UCSD-AML1 (cell line): ENCODE measurements around the gene AQP2.

Experiments
- DNase-seq: peaks from one replicate; lab custom pipeline; 2025; ENCODE audit not compliant: unreplicated experiment; lab: John Stamatoyannopoulos, UW

Gene AQP2, protein sequence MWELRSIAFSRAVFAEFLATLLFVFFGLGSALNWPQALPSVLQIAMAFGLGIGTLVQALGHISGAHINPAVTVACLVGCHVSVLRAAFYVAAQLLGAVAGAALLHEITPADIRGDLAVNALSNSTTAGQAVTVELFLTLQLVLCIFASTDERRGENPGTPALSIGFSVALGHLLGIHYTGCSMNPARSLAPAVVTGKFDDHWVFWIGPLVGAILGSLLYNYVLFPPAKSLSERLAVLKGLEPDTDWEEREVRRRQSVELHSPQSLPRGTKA

DNA sequence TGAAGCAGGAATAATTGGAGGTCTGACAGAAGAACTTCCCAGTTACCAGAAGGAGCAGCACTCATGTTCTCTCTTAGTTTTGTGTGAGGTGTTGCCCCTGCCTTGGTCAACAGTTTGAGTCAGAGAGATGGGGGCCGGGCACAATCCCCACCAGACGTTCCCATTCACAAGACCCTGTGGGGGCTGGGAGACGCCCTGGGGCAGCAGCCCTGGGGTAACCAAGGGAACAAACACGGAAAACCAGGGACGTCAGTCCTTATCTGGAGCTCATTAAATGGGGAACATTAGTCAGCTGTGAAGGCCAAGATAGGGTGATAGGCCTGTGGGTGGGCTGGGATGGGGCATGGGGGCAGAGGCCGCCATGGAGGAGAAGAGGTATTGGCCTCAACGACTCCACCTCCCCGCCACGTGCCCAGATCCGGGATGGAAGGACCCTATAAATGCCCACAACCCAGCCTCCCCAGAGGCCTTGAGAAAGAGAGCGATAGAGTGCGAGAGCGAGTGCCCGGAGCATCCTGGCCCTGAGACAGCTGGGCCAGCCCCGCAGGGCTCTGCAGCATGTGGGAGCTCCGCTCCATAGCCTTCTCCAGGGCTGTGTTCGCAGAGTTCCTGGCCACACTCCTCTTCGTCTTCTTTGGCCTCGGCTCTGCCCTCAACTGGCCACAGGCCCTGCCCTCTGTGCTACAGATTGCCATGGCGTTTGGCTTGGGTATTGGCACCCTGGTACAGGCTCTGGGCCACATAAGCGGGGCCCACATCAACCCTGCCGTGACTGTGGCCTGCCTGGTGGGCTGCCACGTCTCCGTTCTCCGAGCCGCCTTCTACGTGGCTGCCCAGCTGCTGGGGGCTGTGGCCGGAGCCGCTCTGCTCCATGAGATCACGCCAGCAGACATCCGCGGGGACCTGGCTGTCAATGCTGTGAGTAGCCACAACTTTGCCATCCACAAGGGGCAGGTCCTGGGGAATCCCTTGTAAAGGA is at the start of gene AQP2:
TSS of gene AQP2 (plus strand) at position 465 of the 979 bp plus-strand sequence. CDS start at position 559, 94 bp downstream.
- no peak for DNase-seq

DNA sequence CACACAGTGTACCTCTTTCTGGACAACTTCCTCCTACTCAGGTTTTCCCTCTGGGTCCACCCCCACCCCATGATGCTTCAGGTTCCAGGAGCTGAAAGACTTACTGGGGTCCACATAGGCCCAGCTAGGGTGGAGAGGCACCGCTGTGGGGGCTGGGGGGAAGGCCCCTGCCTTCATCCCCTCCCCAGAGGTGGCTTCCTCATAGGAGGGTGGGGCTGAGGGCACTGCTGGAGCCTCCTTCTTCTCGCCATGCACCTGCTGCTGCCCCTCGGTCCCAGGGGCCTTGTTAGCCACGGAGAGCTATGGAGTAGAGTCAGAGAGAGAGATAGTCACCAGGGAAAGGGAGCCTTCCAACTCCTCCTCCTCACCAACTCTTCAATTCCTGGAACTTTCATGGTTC is 49.5 kb upstream of the AQP2 start:
- DNase-seq, result no peak

DNA sequence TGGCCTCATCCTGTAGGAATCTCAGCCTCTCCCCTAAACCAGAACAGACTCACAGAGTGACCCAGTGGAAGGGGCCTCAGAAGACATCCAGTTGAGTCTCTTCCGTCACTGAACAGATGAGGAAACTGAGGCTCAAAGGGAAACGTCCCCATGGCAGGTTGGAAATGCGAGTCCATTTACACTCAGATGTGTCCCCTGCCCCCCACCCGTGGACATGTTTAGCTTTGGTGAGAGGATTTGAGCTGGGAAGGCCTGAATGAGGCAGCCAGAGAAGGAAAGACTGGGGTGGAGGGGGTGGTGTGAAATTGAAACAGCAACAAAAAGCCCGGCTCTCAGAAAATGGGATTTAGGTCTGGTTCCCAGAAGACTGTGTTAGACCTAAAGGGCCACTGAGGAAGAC is 48.6 kb upstream of the AQP2 start:
- no peak for DNase-seq

DNA sequence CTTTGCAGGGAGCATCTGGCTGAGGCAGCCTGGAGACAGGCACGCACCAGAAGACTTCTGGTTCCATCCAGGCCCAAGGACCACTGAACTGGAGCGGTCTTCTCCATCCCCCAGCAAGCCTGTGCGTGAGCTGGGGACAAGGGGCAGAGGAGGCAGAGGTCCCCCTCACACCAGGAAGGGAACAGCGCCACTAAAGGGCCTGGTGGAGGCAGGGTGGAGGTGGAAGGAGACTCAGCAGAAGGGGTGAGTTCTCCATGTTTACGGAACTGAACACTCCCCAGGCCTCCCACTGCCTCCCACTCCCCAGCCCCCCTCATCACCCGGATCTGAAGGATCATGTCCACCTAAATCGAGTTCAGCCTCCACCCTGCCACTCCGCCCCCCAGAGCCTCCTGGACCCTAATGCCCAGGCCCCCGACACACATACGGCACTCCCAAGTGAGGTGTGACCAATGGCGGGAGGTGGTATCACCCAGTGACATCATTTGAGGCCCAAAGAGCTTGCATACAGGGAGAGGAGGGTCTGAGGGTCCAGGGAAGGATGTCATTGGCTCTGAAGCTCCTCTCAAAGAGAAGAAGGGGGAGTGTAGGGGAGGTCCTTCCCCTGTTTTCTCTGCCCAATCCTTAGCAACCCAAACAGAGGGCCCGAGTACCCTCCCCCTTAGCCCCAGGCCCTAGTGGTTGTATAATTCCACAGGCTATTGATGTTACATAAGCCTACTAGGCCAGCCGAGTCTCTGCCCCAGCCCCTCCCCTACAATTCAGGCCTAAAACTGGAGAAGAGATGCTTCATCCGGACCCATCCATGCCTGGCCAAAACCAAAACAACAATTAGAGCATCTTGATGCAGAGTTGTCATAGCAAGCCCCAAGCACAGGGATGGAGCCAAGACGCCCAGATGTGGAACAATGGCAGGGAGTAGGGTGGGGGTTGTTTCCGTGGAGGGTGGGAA is 47.9 kb upstream of the AQP2 start:
- DNase-seq, result no peak

DNA sequence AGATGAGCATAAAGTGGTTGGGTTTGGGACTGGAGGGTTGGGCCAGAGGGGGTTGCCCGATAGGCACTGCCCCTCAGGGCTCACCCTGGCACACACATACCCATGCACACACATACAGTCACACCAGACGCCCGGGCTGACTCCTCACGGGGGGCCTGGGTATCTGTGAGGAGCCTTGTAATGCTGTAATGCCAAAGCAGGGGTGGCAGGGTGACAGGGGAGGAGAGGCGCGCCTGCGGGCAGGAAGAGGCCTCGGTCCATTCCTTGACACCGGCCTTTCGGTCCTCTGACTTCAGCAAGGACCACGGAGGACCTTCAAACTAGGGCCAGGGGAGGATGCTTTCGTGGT is 47.2 kb upstream of the AQP2 start:
- no peak for DNase-seq

DNA sequence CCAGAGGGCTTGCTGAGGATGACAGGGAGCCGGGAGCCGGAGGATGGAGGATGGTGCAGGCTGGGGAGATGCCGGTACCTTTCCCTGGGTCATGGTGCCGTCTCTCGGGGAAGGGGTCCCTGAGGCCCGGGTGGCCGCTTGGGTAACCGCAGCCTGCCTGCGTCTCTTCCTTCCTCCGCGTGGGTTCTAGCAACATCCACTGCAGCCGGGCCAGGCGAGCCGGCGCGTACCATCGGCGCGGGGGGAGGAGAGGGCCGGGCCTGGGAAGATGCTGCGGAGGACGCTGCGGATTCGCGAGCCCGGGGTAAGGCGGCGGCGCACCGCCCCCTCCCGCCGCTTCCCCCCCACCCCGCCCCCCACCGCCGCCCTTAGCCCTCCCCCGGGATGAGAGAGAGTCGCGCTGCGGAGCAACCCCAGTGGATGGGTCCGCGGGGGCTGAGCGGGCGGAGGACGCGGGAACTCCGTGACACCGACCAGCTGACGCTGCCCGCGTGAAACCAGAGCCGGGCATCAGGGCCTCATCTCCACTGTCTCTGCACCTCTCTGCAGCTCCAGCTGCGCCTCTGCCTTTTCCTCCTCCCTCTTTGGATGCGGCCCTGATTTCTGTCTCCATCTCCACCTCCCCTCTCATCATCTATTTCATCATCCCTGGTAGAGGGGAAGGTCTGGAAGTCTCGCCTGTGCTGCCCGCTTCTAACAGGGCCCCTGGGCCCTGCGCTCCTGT is 46.7 kb upstream of the AQP2 start, which contains the start of gene FAIM2:
TSS of gene FAIM2 (minus strand) at position 201 of the 724 bp plus-strand sequence. CDS start at position 93, 108 bp downstream.
- DNase-seq, result no peak

DNA sequence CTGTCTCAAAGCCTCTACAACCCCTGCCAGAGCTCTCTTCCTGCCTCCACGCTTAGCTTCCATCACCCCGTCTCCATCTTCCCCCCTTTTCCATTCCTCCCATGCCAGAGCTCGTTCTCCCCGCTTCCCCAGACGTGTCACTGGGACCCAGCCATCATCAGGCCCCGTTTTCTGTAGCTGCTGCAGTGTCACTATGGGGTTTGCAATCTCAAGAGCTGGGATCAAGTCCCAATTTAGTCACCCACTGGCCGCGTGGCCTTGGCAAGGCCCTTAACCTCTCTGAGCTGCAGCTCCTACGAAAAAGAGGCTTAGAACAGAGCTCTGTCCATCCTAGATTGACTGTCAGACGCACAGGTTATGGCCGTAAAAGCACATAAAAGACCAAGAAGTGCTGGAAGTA is 45.9 kb upstream of the AQP2 start:
- DNase-seq, result no peak

DNA sequence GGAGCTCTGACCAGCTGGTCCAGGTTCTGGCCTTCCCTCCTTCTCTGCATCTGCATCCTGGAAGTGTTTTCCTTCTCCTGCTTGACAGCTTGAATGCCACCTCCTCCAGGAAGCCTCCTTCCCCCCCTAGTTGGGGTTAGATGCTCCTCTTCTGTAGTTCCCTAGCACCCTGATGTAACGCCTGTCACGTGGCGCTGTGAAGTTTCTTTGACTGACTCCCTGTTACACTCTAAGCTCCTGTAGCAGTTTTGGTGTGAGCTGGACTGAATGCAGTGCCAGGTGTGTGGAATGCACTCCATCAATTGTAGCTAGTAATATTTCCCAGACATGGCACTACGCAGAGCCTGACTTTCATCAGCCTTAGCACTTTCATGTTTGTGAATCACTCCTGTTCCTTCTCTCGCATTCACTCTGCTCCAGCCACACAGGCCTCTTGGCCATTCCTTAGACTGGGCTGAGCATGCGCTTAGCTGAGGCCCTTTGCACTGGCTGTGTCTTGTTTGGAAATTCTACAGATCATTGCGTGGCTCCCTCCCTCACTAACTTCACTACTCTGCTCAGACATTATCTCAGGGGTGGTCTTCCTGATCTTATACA is 44.7 kb upstream of the AQP2 start:
- DNase-seq, result no peak

DNA sequence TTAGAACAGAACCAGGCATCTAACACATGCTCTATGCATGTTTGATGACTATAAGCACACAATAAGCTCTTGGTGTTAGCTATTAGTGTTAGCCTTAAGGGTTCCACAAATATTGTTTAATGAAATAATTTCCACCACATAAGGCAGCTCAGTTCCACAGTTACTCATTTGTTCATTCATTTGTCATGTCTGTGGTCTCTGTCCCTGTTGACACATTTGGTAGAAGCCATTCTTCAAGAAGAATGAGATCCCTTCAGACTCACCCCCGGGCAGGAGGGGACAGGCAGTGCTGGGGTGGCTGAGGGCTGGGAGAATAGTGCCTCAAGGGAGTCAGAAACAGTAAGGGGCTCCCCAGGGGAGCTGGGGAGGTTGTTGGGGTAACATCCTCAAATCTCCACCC is 43.2 kb upstream of the AQP2 start:
- no peak for DNase-seq

DNA sequence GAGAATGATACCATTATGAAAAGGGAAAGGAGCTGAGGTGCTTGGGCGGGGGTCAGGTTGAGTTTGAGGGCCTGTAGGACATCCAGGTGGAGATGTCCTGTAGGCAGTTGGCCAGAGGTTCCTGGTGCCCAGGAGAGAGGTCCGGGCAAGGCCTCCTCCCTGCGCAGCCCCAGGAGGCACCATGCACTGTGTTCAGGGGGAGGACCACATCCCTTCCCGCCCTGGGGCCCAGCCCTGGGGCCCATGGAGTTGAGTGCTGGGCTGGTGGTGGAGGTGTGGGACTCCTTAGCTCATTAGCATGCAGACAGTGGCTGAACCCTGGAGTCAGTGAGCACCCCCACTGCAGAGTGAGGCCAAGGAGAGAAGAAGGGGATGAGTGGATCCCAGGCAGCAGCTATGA is 41.2 kb upstream of the AQP2 start:
- DNase-seq, result no peak

DNA sequence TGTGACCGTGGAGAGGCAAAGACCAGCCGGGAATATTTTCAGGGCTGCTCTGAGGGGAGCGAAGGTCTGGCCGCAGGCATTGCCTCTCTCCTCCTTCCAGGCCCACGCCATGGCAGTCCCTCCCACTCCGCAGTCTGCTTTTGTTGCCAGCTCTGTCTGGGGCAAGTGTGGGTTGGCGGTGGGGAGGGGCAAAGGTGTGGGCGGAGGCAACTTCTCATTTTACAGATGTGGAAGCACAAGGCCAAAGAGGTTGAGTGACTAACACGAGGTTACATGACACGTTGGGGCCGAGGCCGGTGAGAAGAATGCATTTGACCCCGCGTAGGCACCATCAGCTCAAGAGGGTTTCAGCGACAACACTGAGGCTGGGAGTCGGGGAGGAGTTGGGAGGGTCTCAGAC is 40.7 kb upstream of the AQP2 start:
- DNase-seq, result no peak

DNA sequence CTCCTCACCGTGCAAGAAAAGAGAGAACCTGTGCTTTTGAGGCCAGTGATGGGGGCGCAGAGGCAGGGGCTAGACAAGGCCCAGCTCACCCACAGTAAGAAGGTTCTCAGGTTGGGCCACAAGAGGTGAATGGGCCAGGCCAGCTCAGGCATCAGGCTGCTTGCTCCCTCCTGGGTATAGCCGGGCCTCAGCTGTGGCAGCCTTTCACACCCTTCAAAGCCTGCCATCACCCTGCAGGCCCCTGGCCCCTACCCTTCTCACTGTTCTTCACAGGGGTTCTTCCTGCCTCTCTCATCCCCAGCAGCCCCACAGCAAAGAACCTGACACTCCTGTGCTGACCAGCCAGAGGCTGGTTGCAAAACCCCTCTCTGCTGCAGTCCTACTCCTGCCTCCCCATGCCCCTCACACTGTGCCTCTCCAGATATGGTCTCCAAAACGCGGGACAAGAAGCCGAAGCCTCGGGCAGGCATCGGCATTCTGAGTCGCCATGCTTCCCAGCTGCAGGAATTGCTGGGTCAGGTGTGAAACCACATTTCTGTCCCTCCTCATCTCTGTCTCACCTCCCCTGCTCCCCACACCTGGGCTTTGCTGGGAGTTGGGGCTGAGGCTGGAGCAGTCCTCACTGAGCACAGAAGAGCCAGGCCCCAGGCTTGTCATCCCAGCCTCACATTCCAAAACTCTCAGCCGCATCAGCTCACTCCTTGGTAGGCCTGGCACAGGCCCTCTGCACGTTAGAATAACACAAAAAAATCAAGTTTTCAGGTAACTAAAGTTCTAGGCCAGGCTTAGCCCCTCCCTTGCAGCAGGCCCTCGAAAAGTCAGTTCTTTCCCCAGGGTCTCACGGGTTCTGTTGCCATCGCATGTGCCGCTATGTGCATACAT is 40.0 kb upstream of the AQP2 start:
- DNase-seq, result no peak

DNA sequence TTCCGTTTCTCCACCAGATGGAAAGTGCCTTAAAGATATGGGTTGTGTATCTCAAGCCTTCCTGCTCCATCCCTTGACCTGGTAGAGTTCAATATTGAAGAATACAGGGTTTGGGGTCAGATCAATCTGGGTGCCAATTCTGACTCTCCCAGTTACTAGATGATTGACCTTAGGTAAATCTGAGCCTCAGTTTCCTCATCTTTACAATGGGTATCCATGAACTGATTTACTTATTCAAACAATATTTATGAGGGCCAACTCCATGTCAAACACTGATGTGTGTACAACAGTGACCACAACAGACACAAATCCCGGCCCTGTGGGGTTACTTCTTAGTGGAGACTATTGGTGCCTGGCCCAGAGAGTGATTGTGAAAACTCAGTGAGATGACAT is 39.3 kb upstream of the AQP2 start:
- no peak for DNase-seq

DNA sequence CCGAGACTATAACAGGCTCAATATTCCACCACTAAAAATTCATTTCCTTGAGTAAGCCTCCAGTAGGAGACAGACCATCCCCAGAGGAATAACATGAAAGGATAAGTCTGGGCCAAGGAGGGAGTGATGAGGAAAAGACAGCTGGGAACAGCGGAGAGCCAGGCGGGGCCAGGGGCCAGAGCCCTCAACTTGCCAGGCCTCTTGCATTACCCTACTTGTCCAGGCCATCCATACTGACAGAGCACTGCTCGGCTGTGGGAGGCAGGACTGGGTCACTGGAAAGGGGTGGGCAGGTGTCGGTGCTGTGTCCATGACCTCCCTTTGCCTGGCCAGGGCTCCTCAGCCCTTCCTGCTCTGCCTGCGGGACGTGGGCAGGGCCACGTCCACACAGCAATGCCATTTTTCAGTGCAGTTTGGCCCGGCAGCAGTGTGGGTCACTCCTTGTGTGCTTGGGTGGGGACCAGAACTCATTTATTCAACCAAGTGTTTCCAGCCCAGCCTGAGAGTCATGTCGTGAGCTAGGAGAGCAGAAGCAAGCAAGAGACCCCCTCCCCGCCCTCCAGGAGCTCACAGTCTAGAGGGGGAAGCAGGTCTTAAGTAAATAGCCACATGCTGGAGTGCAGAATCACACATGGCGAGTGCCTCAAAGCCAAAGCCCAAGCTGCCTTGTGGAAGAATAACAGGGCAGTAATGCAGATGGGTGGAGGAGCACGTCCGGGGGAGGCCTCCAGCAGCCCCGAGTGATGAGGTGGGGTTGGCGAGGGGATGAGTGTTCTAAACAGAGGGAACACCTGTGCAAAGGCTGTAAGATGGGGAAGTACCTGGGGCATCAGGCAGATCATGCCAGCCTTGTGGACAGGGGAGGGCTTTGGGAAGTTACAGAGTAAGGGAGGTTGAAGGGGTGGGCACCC is 37.9 kb upstream of the AQP2 start:
- no peak for DNase-seq

DNA sequence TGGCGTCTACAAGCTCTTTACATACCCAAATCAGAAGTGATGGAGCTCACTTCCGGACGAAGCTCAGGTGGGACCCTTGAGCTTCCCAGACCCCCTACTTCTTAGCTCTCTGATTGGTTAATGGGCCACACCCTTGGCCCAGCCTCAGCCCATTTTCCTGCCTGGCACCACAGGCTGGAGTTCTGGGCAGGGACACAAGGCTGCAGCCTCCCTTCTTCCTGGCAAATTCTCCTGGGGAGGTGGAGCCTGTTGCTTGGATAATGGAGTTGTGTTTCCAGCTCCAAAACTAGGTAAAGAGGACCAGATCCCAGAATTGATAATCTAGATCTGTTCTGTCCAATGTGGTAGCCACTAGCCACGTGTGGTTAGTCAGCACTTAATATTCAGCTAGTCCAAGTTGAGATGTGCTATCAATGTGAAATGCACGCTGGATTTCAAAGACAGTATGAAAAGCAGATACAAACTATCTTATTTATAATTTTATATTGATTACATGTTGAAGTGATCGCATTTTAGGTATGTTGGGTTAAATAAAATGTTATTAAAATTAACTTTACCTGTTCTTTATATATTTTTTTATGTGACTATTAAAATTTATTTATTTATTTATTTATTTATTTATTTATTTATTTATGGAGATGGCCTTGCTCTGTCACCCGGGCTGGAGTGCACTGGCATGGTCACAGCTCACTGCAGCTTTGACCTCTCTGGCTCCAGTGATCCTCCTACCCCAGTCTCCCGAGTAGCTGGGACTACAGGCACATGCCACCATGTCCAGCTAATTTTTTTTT is 34.2 kb upstream of the AQP2 start:
- no peak for DNase-seq

DNA sequence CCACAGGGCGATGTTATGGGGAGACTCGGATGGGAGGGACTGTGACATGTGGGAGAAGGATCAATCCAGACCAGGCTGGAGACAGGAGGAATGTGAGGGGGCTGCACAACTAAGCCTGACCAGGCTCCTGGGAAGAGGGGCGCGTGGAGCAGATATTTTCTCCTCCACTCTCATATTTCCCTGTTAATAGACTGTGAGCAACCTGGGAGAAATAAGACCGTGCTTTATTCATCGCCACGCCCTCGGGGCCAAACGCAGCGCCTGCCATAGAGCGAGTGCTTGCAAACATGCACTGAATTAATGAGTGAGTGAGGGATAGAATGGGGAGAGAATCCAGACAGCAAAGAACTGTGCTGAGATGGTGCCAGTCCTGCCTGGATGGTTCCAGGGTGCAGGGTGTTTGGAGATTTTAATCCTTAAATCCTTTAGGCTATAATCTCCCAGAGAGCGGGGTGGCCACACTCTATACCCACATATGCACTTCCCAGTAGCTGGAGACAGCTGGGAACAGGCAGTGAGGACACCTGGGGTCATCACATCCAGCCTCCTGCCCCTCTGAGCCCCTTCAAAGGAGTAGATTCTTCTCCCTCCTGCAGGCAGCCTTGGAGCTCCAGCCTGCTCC is 33.3 kb upstream of the AQP2 start:
- DNase-seq, result no peak

DNA sequence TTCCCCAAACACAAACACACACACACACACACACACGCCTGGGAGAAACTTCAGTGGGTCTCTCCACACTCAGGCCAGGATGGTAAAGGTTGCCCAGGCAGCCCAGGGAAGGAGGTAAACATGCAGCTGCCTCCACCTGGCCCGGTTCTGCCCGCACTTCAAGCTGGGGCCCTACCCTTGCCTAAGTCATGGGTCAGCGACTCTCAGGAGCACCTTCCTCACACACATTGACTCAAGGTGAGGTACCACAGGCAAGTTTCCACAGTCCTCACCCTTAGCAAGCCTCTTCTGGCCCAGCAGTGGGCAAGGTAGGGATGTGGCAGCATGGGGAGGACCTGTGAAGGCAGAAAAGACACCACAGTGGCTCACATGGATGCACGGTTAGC is 32.8 kb upstream of the AQP2 start:
- DNase-seq, result no peak
